ENCODE measurements around the gene PPM1H.

- TF ChIP-seq CTCF (IDR thresholded peaks at IDR 0.05) (no peak), POLR2A (IDR thresholded peaks at IDR 0.05) (no peak), POLR2AphosphoS5 (IDR thresholded peaks at IDR 0.05) (no peak)
Measured at GRCh38 chr12:62750941-62751809, 183.8 kb downstream of the PPM1H start.

Data from sigmoid colon (tissue), 4 donors.